H1 (cell line): ENCODE measurements around the gene SLC25A28.

Experiments used
- EP300 ChIP-seq, 2 experiments: IDR thresholded peaks; 1 replicate in 1 of 2; 2 replicates in 1 of 2; pipeline ENCODE4 v1.6.1; 2011 to 2012; ENCODE audit warnings: low read depth in 2 of 2, low read length in 2 of 2, mild to moderate bottlenecking in 2 of 2, borderline replicate concordance in 1 of 2, inconsistent platforms in 1 of 2, moderate library complexity in 1 of 2
- YY1 ChIP-seq: IDR thresholded peaks from 2 replicates; pipeline ENCODE4 v1.6.1; 2011; ENCODE audit warnings: low read depth, mild to moderate bottlenecking, low read length
- TF ChIP-seq, protein P1 (sequence below), 3 experiments: IDR thresholded peaks; 1 replicate in 2 of 3; 2 replicates in 1 of 3; pipeline versions ENCODE4 v1.5.1 to v1.6.1; 2011; ENCODE audit warnings: low read length in 3 of 3, mild to moderate bottlenecking in 3 of 3, inconsistent platforms in 2 of 3, low read depth in 1 of 3, moderate library complexity in 1 of 3; ENCODE audit not compliant: insufficient read depth in 1 of 3; ENCODE audit errors: control extremely low read depth in 1 of 3

DNA sequence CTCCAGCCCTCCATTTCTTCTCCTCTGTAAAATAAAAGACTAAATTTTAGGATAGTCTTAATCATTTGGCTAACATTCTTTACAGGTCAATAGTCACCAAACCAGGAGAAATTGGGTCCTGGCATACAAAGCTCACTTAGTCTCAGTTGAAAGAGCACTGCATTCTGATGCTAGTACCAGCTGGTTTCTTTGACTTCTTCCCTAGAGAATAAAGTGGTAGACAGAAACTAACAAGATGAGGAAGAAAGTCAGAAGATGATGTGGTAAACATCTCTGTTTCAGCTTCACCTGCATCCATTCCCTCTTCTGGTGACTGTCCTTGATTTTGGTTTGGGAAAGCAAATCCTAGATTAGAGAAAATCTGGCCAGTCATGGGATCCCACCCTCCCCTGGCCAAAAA lies 50.3 kb downstream of the SLC25A28 start:
- TF ChIP-seq, protein P1, sequence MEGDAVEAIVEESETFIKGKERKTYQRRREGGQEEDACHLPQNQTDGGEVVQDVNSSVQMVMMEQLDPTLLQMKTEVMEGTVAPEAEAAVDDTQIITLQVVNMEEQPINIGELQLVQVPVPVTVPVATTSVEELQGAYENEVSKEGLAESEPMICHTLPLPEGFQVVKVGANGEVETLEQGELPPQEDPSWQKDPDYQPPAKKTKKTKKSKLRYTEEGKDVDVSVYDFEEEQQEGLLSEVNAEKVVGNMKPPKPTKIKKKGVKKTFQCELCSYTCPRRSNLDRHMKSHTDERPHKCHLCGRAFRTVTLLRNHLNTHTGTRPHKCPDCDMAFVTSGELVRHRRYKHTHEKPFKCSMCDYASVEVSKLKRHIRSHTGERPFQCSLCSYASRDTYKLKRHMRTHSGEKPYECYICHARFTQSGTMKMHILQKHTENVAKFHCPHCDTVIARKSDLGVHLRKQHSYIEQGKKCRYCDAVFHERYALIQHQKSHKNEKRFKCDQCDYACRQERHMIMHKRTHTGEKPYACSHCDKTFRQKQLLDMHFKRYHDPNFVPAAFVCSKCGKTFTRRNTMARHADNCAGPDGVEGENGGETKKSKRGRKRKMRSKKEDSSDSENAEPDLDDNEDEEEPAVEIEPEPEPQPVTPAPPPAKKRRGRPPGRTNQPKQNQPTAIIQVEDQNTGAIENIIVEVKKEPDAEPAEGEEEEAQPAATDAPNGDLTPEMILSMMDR (IDR thresholded peaks at IDR 0.05; ENCODE audit: control extremely low read depth in 1 of 3, insufficient read depth in 1 of 3, low read depth in 1 of 3, low read length in 3 of 3): no peak
- no peak for TF ChIP-seq EP300 (IDR thresholded peaks at IDR 0.05; ENCODE audit: borderline replicate concordance in 1 of 2, low read depth in 2 of 2, low read length in 2 of 2)
- no peak for TF ChIP-seq YY1
